ENCODE results near the gene LAIR2. TPM values are rescaled to one million over a fixed set of nuclear protein-coding genes. Genes with fewer than 3 reads are reported as not detected.

LAIR2 gene
- total and polyA plus RNA-seq, 4 donors = 1.7 TPM; not detected in 3

DNA sequence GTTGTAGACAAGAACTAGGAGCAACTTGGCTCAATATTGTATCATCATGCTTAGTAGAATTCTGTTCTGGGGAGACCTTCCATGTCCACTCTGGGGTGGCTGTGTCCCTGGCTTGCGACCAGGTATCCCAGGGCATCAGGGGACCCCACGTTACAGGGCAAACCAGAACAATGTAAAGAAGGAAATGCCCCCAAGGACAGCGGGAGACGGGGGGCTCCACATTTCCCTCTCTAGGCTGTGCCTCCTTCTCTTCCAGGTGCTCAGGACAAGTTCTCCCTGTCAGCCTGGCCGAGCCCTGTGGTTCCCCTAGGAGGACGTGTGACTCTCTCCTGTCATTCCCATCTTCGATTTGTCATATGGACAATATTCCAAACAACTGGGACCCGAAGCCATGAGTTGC is 30.8 kb downstream of the LAIR2 start:
- no peaks in the 10 kb centered on the region for H3K4me1 ChIP-seq (ENCODE audit: control insufficient read depth in 5 of 5, insufficient read depth in 5 of 5, low read length in 5 of 5)
- no peaks in the 10 kb centered on the region for H3K36me3 ChIP-seq (ENCODE audit: control insufficient read depth in 4 of 4, insufficient read depth in 4 of 4, low read length in 4 of 4)
- H3K27me3 ChIP-seq (ENCODE audit: control insufficient read depth in 3 of 3, insufficient read depth in 3 of 3, low read length in 2 of 3) = no peaks in the 10 kb centered on the region
- TF ChIP-seq, protein P1, sequence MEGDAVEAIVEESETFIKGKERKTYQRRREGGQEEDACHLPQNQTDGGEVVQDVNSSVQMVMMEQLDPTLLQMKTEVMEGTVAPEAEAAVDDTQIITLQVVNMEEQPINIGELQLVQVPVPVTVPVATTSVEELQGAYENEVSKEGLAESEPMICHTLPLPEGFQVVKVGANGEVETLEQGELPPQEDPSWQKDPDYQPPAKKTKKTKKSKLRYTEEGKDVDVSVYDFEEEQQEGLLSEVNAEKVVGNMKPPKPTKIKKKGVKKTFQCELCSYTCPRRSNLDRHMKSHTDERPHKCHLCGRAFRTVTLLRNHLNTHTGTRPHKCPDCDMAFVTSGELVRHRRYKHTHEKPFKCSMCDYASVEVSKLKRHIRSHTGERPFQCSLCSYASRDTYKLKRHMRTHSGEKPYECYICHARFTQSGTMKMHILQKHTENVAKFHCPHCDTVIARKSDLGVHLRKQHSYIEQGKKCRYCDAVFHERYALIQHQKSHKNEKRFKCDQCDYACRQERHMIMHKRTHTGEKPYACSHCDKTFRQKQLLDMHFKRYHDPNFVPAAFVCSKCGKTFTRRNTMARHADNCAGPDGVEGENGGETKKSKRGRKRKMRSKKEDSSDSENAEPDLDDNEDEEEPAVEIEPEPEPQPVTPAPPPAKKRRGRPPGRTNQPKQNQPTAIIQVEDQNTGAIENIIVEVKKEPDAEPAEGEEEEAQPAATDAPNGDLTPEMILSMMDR (IDR thresholded peaks at IDR 0.05; ENCODE audit: control extremely low read depth, extremely low read depth) = no peak
- H3K4me3 ChIP-seq = no peak overlapping the region
- ATAC-seq (ENCODE audit: insufficient read depth, low FRiP score) (no peak), DNase-seq (no peak)
- no peak overlapping the region for H3K9ac ChIP-seq (ENCODE audit: insufficient read depth in 1 of 2, low read length in 2 of 2)
- peaks cover 0 to 3% (median 0%) of the 10 kb centered on the region in 4 donors for H3K9me3 ChIP-seq (ENCODE audit: control insufficient read depth in 4 of 4, insufficient read depth in 3 of 4, low read length in 3 of 4)
- no peak overlapping the region for H3K27ac ChIP-seq (ENCODE audit: low read depth in 1 of 2, low read length in 1 of 2)
- 75 to 87% methylated on average over 8 of the region's 8 CpGs for WGBS, 2 donors

DNA sequence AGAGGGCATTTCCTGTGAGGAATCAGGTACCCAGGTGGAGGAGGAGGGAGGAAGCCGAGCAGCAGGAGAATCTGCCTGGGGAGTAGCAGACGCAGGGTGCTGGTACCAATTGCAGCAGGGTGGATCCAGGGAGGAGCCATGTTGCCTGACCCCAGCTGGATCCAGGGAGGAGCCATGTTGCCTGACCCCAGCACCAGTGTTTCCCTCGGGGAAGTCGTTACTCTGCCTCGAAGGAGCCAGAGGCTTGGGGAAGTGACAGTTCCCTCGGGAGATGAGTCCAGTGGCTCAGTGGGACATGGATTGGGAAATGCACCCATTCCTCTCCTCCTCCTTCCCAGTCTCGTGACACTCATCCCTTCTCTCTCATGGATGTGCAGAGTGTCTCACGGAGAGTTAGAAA is 31.5 kb downstream of the LAIR2 start:
- WGBS, 2 donors = 61 to 72% methylated on average over 8 of the region's 8 CpGs
- TF ChIP-seq, protein P1 (IDR thresholded peaks at IDR 0.05; ENCODE audit: control extremely low read depth, extremely low read depth) = no peak
- DNase-seq (no peak), ATAC-seq (ENCODE audit: insufficient read depth, low FRiP score) (no peak)
- H3K36me3 ChIP-seq (ENCODE audit: control insufficient read depth in 4 of 4, insufficient read depth in 4 of 4, low read length in 4 of 4) = no peaks in the 10 kb centered on the region
- no peak overlapping the region for H3K9ac ChIP-seq (ENCODE audit: insufficient read depth in 1 of 2, low read length in 2 of 2)
- H3K27me3 ChIP-seq (ENCODE audit: control insufficient read depth in 3 of 3, insufficient read depth in 3 of 3, low read length in 2 of 3) = no peaks in the 10 kb centered on the region
- H3K4me1 ChIP-seq (ENCODE audit: control insufficient read depth in 5 of 5, insufficient read depth in 5 of 5, low read length in 5 of 5) = no peaks in the 10 kb centered on the region
- H3K4me3 ChIP-seq = no peak overlapping the region
- no peak overlapping the region for H3K27ac ChIP-seq (ENCODE audit: low read depth in 1 of 2, low read length in 1 of 2)
- peaks cover 0 to 3% (median 0%) of the 10 kb centered on the region in 4 donors for H3K9me3 ChIP-seq (ENCODE audit: control insufficient read depth in 4 of 4, insufficient read depth in 3 of 4, low read length in 3 of 4)

DNA sequence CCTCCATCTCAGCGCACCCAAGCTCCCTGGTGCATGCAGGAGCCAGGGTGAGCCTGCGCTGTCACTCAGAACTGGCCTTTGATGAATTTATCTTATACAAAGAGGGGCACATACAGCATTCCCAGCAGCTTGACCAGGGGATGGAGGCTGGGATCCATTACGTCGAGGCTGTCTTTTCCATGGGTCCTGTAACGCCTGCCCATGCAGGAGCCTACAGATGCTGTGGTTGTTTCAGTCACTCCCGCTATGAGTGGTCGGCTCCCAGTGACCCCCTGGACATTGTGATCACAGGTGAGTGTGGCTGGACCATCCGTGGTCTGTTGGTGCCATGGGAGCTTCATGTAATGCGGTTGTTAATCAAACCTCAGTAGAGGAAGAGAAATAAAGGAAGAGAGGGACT is 33.0 kb downstream of the LAIR2 start:
- no peaks in the 10 kb centered on the region for H3K36me3 ChIP-seq (ENCODE audit: control insufficient read depth in 4 of 4, insufficient read depth in 4 of 4, low read length in 4 of 4)
- no peak overlapping the region for H3K4me3 ChIP-seq
- no peaks in the 10 kb centered on the region for H3K27me3 ChIP-seq (ENCODE audit: control insufficient read depth in 3 of 3, insufficient read depth in 3 of 3, low read length in 2 of 3)
- H3K9ac ChIP-seq (ENCODE audit: insufficient read depth in 1 of 2, low read length in 2 of 2) = no peak overlapping the region
- DNase-seq = no peak
- 83 to 87% methylated on average over 9 of the region's 9 CpGs for WGBS, 2 donors
- no peak overlapping the region for H3K27ac ChIP-seq (ENCODE audit: low read depth in 1 of 2, low read length in 1 of 2)
- no peaks in the 10 kb centered on the region for H3K4me1 ChIP-seq (ENCODE audit: control insufficient read depth in 5 of 5, insufficient read depth in 5 of 5, low read length in 5 of 5)
- peaks cover 0 to 3% (median 0%) of the 10 kb centered on the region in 4 donors for H3K9me3 ChIP-seq (ENCODE audit: control insufficient read depth in 4 of 4, insufficient read depth in 3 of 4, low read length in 3 of 4)
- no peak for ATAC-seq (ENCODE audit: insufficient read depth, low FRiP score)
- TF ChIP-seq, protein P1 (IDR thresholded peaks at IDR 0.05; ENCODE audit: control extremely low read depth, extremely low read depth) = no peak

DNA sequence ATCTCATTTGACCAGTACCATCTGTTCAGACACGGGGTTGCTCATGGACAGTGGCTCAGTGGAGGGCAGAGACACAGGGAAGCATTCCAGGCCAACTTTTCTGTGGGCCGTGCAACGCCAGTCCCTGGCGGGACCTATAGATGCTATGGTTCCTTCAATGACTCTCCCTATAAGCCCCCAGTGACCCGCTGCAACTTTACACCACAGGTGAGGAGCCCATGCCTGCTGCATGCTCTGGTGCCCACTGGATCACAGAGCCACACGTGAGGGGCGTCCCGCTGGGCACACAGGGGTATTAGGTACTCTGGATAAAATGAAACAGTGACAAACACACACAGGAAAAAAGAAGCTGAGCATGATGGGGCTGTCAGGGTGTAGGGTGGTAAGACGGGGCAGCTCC is 34.3 kb downstream of the LAIR2 start:
- 82 to 96% methylated on average over 9 of the region's 9 CpGs for WGBS, 2 donors
- no peak overlapping the region for H3K9ac ChIP-seq (ENCODE audit: insufficient read depth in 1 of 2, low read length in 2 of 2)
- ATAC-seq (ENCODE audit: insufficient read depth, low FRiP score) (no peak), DNase-seq (no peak)
- H3K9me3 ChIP-seq (ENCODE audit: control insufficient read depth in 4 of 4, insufficient read depth in 3 of 4, low read length in 3 of 4) = peaks cover 0 to 3% (median 0%) of the 10 kb centered on the region in 4 donors
- H3K27ac ChIP-seq (ENCODE audit: low read depth in 1 of 2, low read length in 1 of 2) = no peak overlapping the region
- no peaks in the 10 kb centered on the region for H3K27me3 ChIP-seq (ENCODE audit: control insufficient read depth in 3 of 3, insufficient read depth in 3 of 3, low read length in 2 of 3)
- TF ChIP-seq, protein P1 (IDR thresholded peaks at IDR 0.05; ENCODE audit: control extremely low read depth, extremely low read depth) = no peak
- H3K4me3 ChIP-seq = no peak overlapping the region
- no peaks in the 10 kb centered on the region for H3K36me3 ChIP-seq (ENCODE audit: control insufficient read depth in 4 of 4, insufficient read depth in 4 of 4, low read length in 4 of 4)
- no peaks in the 10 kb centered on the region for H3K4me1 ChIP-seq (ENCODE audit: control insufficient read depth in 5 of 5, insufficient read depth in 5 of 5, low read length in 5 of 5)

All from lung (tissue), 12 donors.